Mesangial cell (primary cell): Measurements from ENCODE around the gene CRISP2. TPM values are rescaled to one million over a fixed set of nuclear protein-coding genes. Genes with fewer than 3 reads are reported as not detected.

Experiments
- total RNA-seq: library from RNA; depleted of rRNA; stranded (reverse); fragments of >200 nt; gene quantifications from 2 replicates; pipeline ENCODE4 v1.2.3, GENCODE V29; 2015

The CRISP2 gene
- under 0.01 and 0.16 TPM in 2 replicates for total RNA-seq

GRCh38 chr6:49713346-49713745, at the start of gene CRISP2:
Gene CRISP2 (minus strand): TSS chr6:49713543. CDS start chr6:49709196, 4,347 bp downstream.

DNA sequence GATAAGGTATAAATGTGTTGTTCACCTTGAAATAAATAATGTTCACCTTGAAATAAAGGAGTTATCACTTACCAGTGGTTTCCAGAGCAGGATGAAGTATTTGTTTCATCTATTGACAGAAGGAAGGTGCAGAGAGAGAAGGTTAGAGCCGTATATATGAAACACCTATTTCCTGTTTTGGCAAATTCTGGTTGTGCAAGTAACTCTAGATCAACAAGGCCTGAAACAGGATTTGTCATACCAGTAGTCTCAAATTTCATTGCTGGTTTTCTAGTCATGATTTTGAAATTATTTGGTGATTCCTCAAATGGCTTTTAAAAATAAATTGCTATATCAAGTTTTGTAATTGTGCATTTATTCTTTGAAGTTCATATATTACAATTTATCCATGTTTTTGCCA, 30.9 kb upstream of the CRISP2 start, which contains the start of gene CRISP3:
Gene CRISP3, minus strand, starts transcription at position 130 of the 400 bp plus-strand sequence. Its CDS starts 21 bp downstream, at position 109.

Other genes starting within 250 kb of the CRISP2 start
- gene GLYATL3, start 213.6 kb downstream of the CRISP2 start, total RNA-seq: not detected in 2 replicates
- gene C6orf141, start 162.9 kb downstream of the CRISP2 start, total RNA-seq: 2.3 and 9.1 TPM in 2 replicates
- gene RHAG, start 76.7 kb downstream of the CRISP2 start, total RNA-seq: not detected in 2 replicates
- not detected in 2 replicates for gene CRISP3, start 30.8 kb upstream of the CRISP2 start, total RNA-seq
- gene PGK2, start 73.7 kb upstream of the CRISP2 start, total RNA-seq: not detected in 2 replicates
- not detected in 2 replicates for gene CRISP1, start 153.0 kb upstream of the CRISP2 start, total RNA-seq